LNCAP (cell line): ENCODE data around the gene KRT8.

ENCODE experiments used
- CTCF ChIP-seq: fragments of 450-650 bp; IDR thresholded peaks from 2 replicates; pipeline ENCODE4 v1.5.1; 2017; ENCODE audit warnings: mild to moderate bottlenecking

KRT8 gene

GRCh38 chr12:52896190-52897100 lies 8.4 kb downstream of the KRT8 start:
- no peak for TF ChIP-seq CTCF

GRCh38 chr12:52895726-52896189 lies 9.1 kb downstream of the KRT8 start:
- no peak for TF ChIP-seq CTCF

- TF ChIP-seq CTCF, result no peak
Measured at GRCh38 chr12:52892974-52893373, 11.9 kb downstream of the KRT8 start.

GRCh38 chr12:52892207-52892852 lies 12.5 kb downstream of the KRT8 start:
- TF ChIP-seq CTCF, result no peak

- no peak for TF ChIP-seq CTCF
Measured at GRCh38 chr12:52891044-52891443, 13.8 kb downstream of the KRT8 start.

GRCh38 chr12:52890417-52890816 lies 14.5 kb downstream of the KRT8 start:
- no peak for TF ChIP-seq CTCF

- TF ChIP-seq CTCF, result peak; percentile 92
Measured at GRCh38 chr12:52884526-52885293, 20.2 kb downstream of the KRT8 start.
